H1 (cell line): ENCODE data around the gene HS6ST2.

Source experiments
- BRCA1 ChIP-seq: IDR thresholded peaks from 2 replicates; pipeline ENCODE4 v1.6.1; 2012; ENCODE audit warnings: low read depth, low read length, improper control_type of control experiment
- CREB1 ChIP-seq: IDR thresholded peaks from 2 replicates; pipeline ENCODE4 v1.6.1; 2012; ENCODE audit warnings: inconsistent platforms
- EP300 ChIP-seq, 2 experiments: IDR thresholded peaks; 1 replicate in 1 of 2; 2 replicates in 1 of 2; pipeline ENCODE4 v1.6.1; 2011 to 2012; ENCODE audit warnings: low read depth in 2 of 2, low read length in 2 of 2, mild to moderate bottlenecking in 2 of 2, borderline replicate concordance in 1 of 2, inconsistent platforms in 1 of 2, moderate library complexity in 1 of 2
- GABPA ChIP-seq: IDR thresholded peaks from 2 replicates; pipeline ENCODE4 v1.6.1; 2011; ENCODE audit warnings: mild to moderate bottlenecking, low read length, moderate library complexity, borderline replicate concordance; ENCODE audit not compliant: insufficient read depth
- HDAC2 ChIP-seq, 2 experiments: fragments of 300-600 bp in 1 of 2; sonication (generic) in 1 of 2; IDR thresholded peaks; 2 replicates each; pipeline ENCODE4 v1.6.1; 2011 to 2012; ENCODE audit warnings: low read depth in 2 of 2, low read length in 2 of 2, mild to moderate bottlenecking in 2 of 2, moderate library complexity in 2 of 2, borderline replicate concordance in 1 of 2, inconsistent platforms in 1 of 2
- POLR2A ChIP-seq, 2 experiments: IDR thresholded peaks; 1 replicate in 1 of 2; 2 replicates in 1 of 2; pipeline ENCODE4 v1.6.1; 2011; ENCODE audit warnings: low read depth in 2 of 2, low read length in 2 of 2, mild to moderate bottlenecking in 2 of 2; ENCODE audit errors: control extremely low read depth in 1 of 2
- POLR2AphosphoS5 ChIP-seq: IDR thresholded peaks from 2 replicates; pipeline ENCODE4 v1.6.1; 2011; ENCODE audit warnings: low read depth, low read length
- RAD21 ChIP-seq, 2 experiments: IDR thresholded peaks in 1 of 2; conservative IDR thresholded peaks in 1 of 2; 2 replicates each; pipeline ENCODE4 v1.6.1; 2011; ENCODE audit warnings: low read depth in 2 of 2, low read length in 2 of 2, improper control_type of control experiment in 1 of 2, inconsistent platforms in 1 of 2, mild to moderate bottlenecking in 1 of 2, moderate library complexity in 1 of 2
- TF ChIP-seq, protein P1 (sequence below): IDR thresholded peaks from 2 replicates; pipeline ENCODE4 v1.6.1; 2012; ENCODE audit warnings: low read length, inconsistent platforms
- TF ChIP-seq, protein P2 (sequence below), 3 experiments: IDR thresholded peaks; 1 replicate in 2 of 3; 2 replicates in 1 of 3; pipeline versions ENCODE4 v1.5.1 to v1.6.1; 2011; ENCODE audit warnings: low read length in 3 of 3, mild to moderate bottlenecking in 3 of 3, inconsistent platforms in 2 of 3, low read depth in 1 of 3, moderate library complexity in 1 of 3; ENCODE audit not compliant: insufficient read depth in 1 of 3; ENCODE audit errors: control extremely low read depth in 1 of 3
- TF ChIP-seq, protein P3 (sequence below): IDR thresholded peaks from 2 replicates; pipeline ENCODE4 v1.6.1; 2011; ENCODE audit warnings: low read depth, mild to moderate bottlenecking, low read length; ENCODE audit not compliant: insufficient read depth

DNA sequence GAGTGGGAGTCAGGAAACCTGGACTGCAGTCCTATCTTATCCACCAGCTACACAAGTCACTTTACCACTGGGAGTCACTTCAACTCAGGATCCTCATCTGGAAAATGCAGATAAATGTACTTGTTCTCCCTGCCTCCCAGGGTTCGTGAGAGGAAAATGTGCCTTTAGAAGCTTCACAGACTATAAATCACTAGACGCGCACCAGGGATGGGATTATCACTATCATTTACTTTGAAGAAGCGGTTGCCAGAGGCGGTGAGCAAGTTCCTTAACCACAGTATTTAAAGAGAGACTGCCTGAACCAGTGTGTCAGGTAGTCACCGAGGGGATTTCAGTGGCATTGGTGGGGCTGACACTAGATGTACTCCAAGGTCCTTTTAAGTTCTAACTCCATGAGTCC is 219.5 kb downstream of the HS6ST2 start:
- TF ChIP-seq BRCA1 (no peak), EP300 (IDR thresholded peaks at IDR 0.05; ENCODE audit: borderline replicate concordance in 1 of 2, low read depth in 2 of 2, low read length in 2 of 2) (no peak), POLR2AphosphoS5 (no peak), GABPA (no peak), CREB1 (no peak), RAD21 (IDR thresholded peaks at IDR 0.05 in 1 of 2, conservative IDR thresholded peaks at IDR 0.05 in 1 of 2; ENCODE audit: low read depth in 2 of 2, low read length in 2 of 2) (no peak), POLR2A (IDR thresholded peaks at IDR 0.05; ENCODE audit: control extremely low read depth in 1 of 2, low read depth in 2 of 2, low read length in 2 of 2) (no peak), HDAC2 (IDR thresholded peaks at IDR 0.05; ENCODE audit: borderline replicate concordance in 1 of 2, low read depth in 2 of 2, low read length in 2 of 2) (no peak)
- TF ChIP-seq, protein P1, sequence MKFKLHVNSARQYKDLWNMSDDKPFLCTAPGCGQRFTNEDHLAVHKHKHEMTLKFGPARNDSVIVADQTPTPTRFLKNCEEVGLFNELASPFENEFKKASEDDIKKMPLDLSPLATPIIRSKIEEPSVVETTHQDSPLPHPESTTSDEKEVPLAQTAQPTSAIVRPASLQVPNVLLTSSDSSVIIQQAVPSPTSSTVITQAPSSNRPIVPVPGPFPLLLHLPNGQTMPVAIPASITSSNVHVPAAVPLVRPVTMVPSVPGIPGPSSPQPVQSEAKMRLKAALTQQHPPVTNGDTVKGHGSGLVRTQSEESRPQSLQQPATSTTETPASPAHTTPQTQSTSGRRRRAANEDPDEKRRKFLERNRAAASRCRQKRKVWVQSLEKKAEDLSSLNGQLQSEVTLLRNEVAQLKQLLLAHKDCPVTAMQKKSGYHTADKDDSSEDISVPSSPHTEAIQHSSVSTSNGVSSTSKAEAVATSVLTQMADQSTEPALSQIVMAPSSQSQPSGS = no peak
- TF ChIP-seq, protein P2, sequence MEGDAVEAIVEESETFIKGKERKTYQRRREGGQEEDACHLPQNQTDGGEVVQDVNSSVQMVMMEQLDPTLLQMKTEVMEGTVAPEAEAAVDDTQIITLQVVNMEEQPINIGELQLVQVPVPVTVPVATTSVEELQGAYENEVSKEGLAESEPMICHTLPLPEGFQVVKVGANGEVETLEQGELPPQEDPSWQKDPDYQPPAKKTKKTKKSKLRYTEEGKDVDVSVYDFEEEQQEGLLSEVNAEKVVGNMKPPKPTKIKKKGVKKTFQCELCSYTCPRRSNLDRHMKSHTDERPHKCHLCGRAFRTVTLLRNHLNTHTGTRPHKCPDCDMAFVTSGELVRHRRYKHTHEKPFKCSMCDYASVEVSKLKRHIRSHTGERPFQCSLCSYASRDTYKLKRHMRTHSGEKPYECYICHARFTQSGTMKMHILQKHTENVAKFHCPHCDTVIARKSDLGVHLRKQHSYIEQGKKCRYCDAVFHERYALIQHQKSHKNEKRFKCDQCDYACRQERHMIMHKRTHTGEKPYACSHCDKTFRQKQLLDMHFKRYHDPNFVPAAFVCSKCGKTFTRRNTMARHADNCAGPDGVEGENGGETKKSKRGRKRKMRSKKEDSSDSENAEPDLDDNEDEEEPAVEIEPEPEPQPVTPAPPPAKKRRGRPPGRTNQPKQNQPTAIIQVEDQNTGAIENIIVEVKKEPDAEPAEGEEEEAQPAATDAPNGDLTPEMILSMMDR (IDR thresholded peaks at IDR 0.05; ENCODE audit: control extremely low read depth in 1 of 3, insufficient read depth in 1 of 3, low read depth in 1 of 3, low read length in 3 of 3) = no peak
- TF ChIP-seq, protein P3, sequence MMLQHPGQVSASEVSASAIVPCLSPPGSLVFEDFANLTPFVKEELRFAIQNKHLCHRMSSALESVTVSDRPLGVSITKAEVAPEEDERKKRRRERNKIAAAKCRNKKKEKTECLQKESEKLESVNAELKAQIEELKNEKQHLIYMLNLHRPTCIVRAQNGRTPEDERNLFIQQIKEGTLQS = no peak
